ENCODE results near the gene TMEM245.
A peak's percentile ranks its signal among the peaks of the same experiment; 100 is the strongest.

TMEM245 gene

GRCh38 chr9:109119439-109120203, at the start of gene TMEM245:
TMEM245 (minus strand) TSS chr9:109119947; CDS start chr9:109119913, 34 bp downstream.
- peak; percentile 98 for DNase-seq

DNA sequence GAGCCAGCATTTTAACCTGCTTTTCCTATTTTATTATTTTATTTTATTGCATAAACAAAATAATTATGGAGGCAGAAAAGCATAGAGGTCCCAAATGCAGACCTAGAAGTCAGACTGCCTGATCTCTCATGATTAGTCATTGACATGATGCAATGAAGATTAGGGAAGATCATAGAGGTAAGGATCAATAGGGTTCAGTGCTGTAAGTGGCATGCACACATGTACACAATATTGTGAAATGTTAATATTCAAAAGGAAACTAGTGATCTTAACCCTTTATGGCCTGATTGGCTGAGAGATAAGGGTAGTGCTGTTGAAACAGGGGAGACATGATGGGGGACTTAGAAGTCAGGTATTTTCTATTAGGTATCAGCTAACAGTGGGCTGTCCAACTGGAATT, 48.4 kb upstream of the TMEM245 start:
- no peak for DNase-seq

- DNase-seq: no peak
Observed at GRCh38 chr9:109167716-109168115, 48.0 kb upstream of the TMEM245 start.

- no peak for DNase-seq
Observed at GRCh38 chr9:109166771-109167601, 47.2 kb upstream of the TMEM245 start, which contains the start of gene FRRS1L. FRRS1L (minus strand) TSS chr9:109167249; CDS start chr9:109167138, 111 bp downstream.

DNA sequence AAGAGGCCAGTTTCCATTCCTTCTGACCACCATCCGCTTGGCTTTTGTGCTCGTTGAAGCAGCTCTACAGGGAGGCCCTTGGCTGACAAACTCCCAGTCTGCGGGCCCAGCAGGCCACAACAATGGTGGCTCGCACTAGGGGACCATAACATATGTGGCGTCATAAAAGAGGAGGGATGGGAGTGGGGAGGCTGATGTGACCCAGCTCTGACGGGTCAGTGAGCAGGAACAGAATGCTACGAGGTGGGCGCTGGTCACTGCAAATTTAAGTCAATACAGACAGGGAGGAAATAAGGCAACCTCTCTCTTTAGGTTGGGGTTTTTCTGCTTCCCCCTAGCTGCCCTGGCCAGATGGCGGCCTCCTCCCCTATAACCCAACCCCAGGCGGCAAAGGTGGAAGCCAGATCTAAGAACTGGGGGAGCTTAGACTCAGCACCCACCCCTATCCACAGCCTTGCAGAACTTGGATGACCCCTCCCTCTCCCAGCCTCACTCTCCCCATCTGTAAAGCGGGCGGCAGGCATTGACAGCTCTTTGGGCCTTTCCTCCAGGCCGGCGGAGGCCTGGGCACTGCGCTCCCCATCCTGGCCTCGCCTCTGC, 46.5 kb upstream of the TMEM245 start:
- DNase-seq: no peak

- DNase-seq: peak; percentile 29
Observed at GRCh38 chr9:109164042-109164441, 44.3 kb upstream of the TMEM245 start.

GRCh38 chr9:109163194-109163593, 43.4 kb upstream of the TMEM245 start:
- DNase-seq: no peak

GRCh38 chr9:109162677-109163076, 42.9 kb upstream of the TMEM245 start:
- DNase-seq: no peak

DNA sequence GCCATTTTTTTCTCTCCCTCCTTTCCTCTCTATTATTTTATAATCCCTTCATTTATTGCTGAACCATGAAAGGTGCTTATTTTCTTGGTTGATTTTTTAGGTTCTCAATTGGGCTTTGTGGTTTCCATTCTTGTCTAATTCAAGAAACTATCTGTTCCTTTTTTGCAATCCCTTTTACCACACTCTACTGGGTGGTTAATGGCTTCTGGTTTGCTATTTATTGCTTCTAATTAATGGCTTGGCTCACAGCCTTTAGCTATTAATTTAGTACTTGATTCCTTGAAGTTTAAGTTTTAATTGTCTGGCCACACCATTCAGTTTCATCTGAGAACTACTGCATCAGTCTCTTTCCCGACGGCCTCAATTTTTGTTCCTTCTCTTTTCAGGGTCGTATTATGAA, 41.7 kb upstream of the TMEM245 start:
- no peak for DNase-seq

DNA sequence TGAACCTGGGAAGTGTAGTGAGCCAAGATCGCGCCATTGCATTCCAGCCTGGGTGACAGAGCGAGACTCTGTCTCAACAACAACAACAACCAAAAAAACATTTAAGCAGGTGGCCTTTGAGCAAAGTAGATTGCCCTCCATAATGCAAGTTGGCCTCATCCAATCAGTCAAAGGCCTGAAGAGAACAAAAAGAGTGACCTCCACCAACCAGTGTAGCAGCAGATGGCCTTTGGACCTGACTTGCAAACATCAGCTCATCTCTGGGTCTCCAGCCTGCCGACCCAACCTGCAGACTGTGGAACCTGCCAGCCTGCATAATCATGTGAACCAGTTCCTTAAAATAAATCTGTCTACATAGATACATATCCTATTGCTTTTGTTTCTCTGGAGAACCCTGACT, 39.8 kb upstream of the TMEM245 start:
- no peak for DNase-seq

- no peak for DNase-seq
Observed at GRCh38 chr9:109158651-109159050, 38.9 kb upstream of the TMEM245 start.

DNA sequence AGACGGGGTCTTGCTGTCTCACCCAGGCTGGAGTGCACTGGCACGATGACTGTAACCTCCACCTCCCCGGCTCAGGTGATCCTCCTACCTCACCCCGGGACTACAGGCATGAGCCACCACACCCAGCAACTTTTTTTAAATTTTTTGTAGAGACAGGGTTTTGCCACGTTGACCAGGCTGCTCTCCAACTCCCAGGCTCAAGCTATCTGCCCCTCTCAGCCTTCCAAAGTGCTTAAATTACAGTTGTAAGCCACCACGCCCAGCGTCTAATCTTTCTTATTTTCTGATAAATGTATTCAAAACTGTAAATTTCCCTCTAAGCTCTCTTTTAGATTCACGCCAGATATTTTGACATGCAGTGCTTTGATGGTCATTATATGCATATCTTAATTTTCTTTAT, 37.0 kb upstream of the TMEM245 start:
- DNase-seq: peak; percentile 37

DNA sequence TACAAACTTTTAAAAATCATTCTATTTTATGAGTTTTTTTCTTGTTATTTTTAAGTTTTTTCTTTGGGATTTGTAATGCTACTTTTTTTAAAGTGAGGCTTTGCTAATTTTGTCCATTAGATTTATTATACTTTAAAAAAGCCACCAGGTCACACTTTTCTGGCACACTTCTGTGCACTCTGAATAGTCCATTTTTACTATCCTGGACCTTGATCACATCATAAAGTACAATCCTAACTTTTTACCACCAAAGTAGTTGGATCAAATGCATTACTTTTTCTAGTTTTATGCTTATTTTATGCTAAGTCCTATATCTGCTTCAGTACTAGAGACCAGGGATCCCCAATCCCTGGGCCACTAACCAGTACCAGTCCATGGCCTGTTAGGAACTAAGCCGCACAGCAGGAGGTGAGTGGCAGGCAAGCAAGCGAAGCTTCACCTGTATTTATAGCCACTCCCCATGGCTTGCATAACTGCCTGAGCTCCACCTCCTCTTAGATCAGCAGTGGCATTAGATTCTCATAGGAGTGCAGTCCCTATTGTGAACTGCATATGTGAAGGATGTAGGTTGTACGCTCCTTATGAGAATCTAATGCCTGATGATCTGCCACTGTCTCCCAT, 31.3 kb upstream of the TMEM245 start:
- no peak for DNase-seq

- no peak for DNase-seq
Observed at GRCh38 chr9:109149722-109150121, 30.0 kb upstream of the TMEM245 start.

DNA sequence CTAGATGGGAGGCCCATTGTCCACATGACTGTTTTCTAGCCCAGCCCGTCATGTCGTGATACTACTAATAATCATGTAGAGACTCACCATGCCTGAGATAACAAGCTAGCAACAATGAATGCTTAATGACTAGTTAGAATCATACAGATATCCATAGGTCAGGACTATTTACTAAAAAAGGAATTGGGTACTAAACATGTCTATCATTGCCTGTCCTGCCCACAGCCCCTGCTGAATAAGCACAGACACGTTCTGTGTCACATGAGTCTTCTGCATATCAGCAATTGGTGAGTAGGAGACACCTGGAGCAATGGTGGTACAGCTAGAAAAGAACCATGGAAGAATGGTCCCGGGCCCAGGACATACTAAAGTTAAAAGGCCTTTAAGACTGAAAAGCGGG, 29.3 kb upstream of the TMEM245 start:
- DNase-seq: no peak

GRCh38 chr9:109145051-109145450, 25.3 kb upstream of the TMEM245 start:
- no peak for DNase-seq

DNA sequence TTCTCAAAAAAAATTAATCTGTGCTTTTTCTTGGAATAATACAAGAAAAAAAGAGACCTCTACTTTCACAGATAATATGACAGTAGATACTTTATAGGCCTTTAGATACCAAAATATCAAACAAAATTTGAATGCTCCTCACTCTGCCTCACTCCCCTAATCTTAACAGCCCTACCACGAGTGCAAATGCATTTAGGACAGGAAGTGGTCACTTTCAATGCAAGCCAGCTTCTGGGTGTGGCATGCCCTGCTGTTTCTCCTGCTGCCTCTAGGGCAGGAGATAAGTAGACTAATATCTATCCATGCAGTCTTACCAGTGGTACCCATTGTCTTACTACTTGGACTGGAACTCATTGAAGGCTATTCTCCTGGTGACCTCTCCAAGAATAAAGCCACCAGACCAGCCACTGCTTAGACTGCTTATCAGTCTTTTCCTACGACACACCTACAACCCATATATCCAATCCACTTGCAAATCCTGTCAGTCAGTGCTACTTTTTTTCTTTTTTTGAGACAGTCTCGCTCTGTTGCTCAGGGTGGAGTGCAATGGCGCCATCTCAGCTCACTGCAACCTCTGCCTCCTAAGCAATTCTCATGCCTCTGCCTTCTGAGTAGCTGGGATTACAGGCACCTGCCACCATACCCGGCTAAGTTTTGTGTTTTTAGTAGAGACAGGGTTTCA, 24.3 kb upstream of the TMEM245 start:
- DNase-seq: peak; percentile 93

DNA sequence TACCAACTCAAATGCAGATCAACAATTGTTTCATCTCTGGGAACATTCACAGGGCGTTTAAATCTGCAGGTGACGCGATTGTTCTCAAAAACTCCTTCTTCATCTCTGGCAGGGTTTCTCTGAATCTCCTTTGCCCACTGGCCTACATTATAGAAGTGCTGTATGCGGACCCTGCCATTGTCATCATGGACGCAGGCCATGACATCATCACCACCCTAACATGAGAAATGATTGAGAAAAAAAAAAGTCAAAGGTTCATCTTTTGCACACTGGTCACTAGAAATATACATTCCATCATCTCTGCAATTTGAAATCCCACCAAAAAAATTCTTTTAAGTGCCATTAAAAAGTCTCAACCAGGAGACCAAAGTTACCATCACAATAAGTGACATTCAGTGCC, 21.6 kb upstream of the TMEM245 start:
- DNase-seq: no peak

DNA sequence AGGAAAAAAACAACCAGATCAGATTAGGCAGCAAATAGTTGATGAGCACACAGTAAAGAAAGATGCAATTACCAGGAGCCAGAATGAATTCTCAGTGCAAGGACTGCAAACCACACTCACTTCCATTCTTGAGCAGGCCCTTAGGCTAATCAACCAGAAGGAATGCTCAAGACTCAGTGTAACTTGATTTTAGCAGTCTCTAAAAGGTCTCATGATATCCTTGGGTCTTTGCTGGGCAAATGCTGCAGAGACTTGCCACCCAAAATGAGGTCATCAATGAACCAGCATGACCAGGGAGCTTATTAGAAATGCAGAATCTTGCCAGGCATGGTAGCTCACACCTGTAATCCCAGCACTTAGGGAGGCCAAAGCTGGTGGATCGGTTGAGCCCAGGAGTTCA, 20.1 kb upstream of the TMEM245 start:
- no peak for DNase-seq

DNA sequence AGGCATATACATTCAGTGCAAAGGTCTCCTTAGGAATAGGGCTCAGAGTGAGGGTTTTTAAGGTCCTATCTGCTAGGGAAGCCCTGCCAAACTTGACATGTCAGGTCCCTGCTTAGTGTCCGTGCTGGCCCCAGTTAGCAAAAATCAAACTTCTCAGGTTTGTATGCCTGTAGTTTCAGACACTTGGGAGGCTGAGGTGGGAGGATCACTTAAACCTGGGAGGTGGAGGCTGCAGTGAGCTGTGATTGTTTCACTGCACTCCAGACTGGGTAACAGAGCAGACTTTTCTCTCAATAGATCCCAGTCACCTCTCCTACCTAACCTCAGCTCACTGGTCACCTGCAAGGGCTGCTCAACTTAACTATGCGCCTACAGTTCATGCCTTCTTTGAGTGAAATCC, 18.7 kb upstream of the TMEM245 start:
- no peak for DNase-seq

DNA sequence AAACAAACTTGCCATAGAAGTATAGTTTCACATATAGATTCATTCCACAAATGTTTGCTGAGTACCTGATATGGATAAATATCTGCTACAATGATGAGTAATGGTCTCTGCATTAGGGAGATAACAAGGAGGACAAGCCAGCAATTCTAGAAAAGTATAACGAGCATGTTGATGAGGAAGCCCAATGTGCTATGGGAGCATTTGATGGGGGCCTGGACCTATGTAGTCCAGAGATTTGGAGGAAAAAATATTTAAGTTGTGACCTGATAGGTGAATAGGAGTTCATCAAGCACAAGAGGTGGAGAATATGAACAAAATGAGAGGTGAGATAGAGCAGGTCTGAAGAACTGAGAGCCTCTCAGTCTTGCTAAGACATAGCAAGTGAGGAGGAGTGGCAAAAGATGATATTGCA, 14.4 kb upstream of the TMEM245 start:
- peak; percentile 86 for DNase-seq

GRCh38 chr9:109133533-109133932, 13.8 kb upstream of the TMEM245 start:
- no peak for DNase-seq

DNA sequence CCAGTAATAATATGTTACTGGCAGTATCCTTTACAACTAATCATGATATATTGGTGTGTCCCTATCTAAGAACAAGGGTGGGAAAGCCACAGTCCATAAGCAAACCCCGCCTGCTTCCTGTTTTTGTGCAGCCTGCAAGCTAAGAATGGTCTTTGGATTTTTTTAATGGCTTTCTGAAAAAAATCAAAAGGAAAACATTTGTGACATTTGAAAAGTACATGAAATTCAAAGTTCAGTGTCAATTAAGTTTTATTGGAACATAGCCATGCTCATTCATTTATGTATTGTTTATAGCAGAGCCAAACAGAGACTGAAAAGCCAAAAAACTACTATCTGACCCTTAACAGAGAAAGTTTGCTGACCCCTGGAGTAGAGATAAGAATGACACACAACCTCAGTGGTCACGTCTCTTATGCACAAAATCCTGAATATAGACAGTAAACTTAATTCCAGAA, 12.8 kb upstream of the TMEM245 start:
- DNase-seq: peak; percentile 92
